AG08395 (cell line): ENCODE results near the gene ITPA.
"Not testable (repeated sequence)": the region's sequence is repeated elsewhere in the genome, so short reads cannot be mapped to it uniquely, and the experiment has no call there.

Source experiments
- DNase-seq: peaks from one replicate; pipeline ENCODE4 v3.0.0; 2012; ENCODE audit warnings: mixed read lengths, low spot score

The ITPA gene

DNA sequence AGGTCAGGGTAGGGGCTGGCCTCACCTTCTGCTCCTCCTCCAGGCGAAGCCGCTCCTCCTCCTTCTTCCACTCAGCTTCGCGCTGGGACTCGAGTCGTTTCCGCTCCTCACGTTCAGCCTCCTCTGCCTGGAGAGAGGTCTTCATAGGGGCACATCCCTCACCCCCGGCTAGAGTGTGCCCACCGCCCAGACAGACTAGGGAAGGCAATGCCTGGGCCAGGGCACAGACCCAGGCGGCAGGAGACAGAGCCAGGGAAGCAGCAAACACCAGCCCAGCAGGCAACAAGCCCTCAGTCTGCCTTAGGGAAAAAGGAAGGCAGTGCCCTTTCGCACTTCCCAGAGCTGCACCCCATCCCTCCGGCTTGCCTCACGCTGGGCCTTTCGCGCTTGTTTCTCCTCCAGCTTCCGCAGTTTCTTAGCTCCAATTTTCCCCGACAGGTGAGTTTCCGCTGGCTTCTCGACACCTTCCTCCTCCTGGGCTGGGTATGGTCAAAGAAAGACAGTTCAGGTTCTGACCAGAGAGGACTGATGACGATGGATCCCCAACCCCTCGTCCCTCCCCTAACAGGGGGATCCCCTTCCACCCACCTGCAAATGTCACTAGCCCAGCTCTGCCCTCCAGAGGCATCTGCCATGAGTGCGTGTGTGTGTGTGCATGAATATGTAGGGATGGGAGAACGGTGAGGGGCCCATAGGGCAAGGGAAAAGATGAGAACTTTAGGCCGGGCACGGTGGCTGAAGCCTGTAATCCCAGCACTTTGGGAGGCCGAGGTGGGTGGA lies 9.1 kb upstream of the ITPA start:
- no peak for DNase-seq

GRCh38 chr20:3202965-3203314 lies 6.4 kb upstream of the ITPA start:
- no peak for DNase-seq

DNA sequence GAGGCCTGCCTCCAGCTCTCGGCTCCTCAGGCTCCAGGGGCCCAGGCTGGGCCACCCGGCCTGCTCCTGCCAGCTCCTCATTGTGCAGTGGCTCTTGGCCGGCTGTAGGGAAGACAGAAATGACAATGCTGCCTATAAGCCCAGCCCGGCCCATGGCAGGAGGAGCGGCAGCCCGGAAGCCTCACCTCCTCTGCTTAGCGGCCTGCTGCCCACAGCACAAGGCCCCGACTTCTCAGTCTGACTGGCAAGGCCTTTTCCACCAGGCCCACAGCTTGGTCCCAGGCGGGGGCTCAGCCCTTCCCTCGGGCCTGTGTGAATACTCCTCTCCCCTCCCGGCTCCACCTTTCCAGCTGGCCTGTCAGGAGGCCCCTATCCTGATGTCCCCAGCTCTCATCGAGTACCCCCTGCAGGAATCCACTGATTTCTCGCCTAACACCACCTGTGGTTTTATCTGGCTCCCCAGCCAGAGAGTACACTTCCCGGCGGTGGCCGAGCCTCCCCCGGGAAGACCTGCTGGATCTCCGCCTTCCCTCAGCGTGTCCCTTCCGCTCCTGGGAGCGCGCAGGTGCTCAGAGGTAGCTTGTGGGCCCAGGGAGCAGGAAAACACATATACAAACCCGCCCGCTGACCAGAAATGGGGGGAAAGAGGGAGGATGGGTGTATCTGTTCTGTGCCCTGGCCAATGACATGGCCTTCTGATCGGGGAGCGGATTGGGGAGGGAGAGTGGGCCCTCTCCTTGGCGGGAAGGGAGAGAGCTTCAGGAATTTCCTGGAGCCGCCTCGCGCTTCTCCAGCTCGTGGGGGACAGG lies 5.8 kb upstream of the ITPA start:
- DNase-seq: peak; percentile 32

DNA sequence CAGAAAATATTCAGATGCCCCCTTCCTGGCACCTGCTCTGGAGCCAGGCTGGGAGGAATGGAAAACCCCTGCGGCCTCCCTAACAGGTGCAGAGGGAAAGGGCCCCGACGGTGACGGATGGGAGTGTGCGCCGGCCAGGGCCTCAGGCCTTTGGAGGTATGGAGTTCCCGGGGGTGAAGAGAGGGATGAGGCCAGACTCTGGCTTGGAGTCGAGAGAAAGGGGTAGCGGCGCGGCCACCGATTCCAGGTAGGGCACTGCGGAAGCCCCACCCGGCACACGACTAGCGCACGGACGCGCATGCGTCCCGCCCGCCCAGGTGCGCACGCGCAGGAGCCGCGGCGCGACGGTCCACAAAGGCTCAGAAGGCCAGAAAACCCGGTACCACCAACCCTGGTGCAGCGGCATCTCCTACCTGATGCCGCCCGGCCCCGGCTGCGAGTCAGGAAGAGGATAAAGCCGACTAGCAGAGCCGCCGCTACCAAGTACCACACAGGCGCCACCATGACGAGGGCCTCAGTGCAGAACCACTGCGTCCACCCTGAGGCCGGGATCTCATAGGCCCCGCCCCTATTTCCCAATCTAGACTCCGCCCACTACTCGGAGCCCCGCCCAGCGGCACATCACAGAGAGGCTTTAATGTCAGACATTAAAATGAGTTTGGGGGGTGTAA lies 5.0 kb upstream of the ITPA start, which contains the start of gene DDRGK1:
Gene DDRGK1, minus strand, starts transcription at position 559 of the 671 bp plus-strand sequence. Its CDS starts 55 bp downstream, at position 504.
- DNase-seq: peak; percentile 96

DNA sequence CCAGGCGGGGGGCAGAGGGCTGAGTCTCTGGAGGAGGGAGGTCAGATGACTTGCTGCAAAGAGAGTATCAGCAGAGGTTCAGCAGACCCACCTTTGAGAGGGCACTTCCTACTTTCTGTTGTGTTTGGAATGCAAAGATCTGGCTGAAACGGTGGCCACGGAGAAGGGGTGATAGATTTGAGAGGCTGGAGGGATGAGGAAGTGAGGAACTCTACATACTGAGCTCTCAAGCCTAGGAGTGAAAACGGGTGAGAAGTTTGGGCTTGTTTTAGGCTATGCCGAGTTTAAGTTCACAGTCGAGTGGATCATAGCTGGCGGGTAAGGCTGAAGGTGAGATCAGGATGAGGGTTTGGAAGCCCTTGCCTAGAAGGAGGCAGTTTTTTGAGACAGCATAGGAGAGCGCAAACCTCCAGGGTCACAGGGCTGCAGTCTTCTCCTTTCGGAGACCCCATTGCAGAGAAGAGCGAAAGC lies 477 bp upstream of the ITPA start:
- DNase-seq: no peak

DNA sequence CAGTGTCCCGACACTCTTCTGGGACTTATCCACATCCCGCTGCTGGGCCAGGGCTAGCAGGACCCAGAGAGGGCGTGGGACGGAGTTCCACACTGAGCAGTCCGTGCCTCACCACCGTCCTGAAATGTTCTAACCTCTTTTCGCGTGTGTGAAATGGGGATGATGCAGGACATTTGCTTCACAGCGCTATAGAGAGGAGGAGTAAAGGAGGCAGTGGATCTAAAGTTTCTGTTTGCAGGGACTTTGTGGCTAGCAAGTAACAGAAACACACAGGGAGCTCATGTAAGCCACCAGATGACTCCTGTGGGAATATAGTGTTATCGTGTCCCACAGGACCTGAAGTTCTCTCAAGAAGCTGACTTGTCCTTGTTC lies 634 bp downstream of the ITPA start:
- peak; percentile 26 for DNase-seq

DNA sequence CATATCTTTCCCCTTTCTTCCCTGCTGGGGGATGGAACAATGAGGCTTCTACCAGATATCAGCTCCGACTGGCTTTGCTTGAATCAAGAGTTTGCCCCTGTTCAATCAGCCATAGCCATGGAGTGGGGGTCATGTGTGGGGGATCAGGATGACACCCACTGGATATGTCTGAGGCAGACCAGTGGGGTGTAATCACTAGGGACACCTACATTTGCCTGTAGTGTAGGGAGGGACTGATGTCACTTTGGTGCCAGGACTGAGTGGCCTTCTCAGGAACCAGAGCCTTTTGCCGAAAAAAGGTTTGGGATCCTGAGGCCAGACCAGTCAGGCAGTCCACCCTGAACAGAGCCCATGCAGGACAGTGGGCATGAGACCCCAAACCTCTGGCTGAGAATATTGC lies 1.0 kb downstream of the ITPA start:
- no peak for DNase-seq

- no peak for DNase-seq
Measured at GRCh38 chr20:3213226-3213625, 3.9 kb downstream of the ITPA start.

- not testable (repeated sequence) for DNase-seq
Measured at GRCh38 chr20:3215359-3215917, 6.1 kb downstream of the ITPA start.

GRCh38 chr20:3218307-3218988 lies 9.2 kb downstream of the ITPA start:
- peak; percentile 61 for DNase-seq

DNA sequence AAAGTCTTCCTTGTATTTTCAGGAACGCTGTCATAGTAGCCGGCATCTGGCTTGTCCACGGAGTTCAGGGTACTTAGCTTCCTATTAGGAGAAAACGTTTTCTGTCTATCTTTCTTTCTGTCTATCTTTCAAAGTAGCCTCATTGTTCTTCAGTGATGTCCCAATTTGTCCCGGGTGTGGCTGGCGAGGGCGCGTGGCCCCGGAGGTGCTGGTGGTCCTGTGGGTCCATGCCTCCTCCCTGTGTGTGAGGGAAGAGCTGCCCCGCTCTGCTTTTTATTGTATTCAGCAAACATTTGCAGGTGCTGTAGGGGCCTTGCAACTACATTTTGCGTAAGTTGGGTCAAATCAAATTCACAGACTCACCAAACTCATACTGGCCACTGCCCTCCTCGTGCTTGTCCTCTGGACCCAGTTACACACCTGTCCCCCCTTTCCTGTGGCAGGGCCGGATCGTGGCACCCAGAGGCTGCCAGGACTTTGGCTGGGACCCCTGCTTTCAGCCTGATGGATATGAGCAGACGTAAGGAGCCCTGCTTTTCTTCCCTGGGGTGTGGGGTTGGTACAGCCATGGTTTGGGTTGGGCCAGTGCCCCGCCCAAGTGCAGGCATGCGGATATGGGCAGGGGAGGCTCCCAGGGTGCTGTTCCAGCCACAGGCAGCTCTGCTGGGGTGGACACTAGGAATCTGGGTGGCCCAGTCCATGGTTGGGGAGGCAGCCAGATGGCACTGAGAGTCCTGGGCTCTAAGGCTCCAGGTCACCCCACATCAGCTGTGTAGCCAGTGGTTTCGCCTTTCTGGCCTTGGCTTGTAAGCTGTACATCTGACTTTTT lies 12.3 kb downstream of the ITPA start:
- DNase-seq: no peak

DNA sequence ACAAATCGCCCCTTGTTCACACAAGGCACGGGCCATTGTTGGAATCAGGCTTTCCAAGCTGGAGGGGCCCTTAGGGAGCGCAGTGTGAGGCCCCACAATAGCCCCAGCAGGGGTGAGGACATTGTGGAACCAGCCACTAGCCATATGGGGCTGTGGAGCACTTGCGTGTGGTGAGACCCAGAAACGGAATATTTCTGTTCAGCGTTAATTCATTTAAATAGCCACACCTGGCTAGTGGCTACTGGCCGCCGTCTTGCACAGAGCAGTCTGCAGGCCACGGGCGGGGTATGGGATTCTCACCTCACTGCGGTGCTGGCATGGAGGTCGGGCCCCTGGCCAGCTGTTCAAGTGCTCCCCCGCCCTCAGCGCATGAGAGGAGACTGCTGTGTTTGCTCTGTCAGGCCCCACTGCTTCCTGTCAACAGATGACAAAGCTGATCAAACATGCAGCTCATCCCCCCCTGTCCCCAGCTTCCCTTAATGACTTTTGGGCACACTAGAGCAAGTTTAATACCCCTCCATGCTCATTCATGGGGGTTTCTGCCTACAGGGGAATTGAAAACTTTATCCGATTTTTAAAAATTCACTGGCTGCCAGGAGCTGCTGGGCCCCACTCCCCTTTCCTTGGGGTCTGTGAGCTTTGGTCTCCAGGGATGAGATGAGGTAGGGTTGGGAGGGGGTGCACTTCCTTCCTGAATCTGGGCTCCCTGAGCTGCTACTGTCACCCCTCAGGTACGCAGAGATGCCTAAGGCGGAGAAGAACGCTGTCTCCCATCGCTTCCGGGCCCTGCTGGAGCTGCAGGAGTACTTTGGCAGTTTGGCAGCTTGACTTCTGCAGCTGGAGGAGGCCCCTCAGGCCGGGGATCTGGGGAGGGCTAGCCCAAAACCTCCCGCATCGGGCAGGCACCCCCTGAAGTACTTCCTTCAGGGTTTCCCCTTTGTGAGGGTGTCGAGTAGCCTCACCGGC lies 13.6 kb downstream of the ITPA start:
- DNase-seq: no peak

- no peak for DNase-seq
Measured at GRCh38 chr20:3223651-3223993, 14.3 kb downstream of the ITPA start.

DNA sequence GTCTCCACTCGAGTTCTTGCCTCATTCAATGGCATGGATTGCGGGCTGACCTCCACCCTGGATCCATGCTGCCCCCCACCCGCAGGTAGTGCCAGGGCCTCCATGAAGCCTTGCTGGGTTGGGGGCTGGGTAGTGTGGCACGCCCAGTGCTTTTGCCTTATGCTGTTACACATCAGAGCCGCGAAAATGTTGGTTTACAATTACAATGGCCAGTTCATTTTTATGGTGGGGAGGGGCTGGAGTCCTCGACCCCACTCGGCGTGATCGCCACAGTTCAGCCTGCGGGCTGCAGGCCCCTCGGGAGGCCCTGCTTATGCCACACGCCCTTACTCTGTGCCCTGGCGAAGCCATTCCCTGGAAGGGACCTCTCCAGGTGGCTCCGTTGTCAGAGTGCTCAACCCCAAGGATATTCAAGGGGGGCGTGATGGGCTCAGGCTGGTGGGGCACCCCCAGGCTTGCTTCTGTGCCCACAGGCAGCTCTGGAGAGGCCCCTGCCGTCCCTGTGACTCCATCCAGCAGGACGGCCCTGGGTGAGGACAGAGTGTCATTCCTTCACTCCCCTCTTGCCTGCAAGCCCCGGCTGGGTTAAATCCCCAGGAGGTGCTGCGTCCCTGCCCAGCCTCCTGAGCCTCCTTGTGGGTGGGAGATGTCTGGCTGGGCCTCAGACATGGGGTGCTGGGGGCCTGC lies 14.8 kb downstream of the ITPA start:
- no peak for DNase-seq

DNA sequence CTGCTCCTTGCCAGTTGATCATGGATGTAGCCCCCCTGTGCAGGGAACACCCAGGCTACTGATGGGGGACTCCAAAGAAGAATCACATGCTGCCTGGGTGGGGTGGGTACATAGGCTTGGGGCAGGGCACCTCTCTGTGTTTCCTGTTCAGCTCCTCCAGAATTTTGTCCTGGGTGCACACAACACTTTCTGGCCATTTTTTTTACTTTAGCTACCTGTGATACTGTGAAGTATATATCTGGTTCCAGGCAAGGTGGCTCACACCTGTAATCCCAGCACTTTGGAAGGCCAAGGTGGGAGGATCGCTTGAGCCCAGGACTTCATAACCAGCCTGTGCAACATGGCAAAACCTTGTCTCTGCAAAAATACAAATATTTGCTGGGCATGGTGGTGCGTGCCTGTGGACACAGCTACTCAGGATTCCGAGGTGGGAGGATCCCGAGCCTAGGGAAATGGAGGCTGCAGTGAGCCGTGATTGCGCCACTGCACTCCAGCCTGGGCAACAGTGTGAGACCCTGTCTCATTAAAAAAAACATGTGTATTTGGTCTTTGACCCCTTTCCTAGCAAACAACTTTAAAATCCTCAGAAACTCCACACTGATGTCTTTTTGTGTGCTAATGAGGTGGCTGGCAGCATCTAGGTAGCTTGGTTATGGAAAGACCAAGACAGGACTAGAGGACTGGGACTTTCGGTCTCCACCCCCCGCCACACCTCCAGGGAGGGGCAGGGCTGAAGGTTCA lies 15.6 kb downstream of the ITPA start:
- no peak for DNase-seq

GRCh38 chr20:3226093-3226492 lies 16.8 kb downstream of the ITPA start:
- DNase-seq: no peak

DNA sequence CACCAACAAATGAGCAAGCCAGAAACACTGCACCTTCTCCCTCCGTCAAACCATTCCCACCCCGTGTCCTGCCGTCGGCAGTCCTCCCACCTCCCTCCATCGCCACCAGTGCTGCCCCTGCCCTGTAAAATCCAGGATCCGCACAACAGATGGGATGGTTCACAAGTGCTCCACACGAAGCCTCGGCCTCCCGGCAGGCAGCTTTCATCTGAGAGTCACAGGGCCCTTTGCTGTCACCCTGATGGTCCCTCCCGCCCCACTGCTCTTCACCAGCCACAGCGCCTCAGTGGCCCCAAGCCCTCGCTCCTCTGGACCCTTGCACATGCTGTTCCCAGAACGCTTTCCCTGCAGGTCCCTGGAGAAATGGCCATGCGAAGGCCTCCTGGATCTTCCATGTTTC lies 17.6 kb downstream of the ITPA start:
- DNase-seq: no peak

DNA sequence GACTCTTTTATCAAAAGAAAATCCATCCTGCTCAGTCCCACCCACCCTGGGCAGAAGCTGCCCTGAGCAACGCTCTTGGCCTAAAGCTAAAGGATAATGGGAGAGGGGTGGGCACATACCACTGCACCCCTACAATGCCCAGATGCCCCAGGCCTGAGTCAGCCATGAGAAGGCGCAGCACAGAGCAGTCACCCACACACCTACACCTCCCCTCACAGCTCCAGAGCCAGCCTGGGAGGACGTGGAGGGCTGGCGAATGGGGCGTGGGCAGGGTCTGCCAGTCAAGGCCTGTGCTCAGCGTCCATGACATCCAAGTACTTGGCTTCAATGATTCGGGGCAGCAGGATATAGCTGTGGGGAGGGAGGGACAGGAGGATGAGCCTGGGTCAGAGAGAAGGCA lies 18.2 kb downstream of the ITPA start:
- DNase-seq: no peak
